Measurements from ENCODE around the gene PEX3. TPM values are rescaled to one million over a fixed set of nuclear protein-coding genes. Genes with fewer than 3 reads are reported as not detected.

The PEX3 gene
- 10 to 100 TPM; 12.2 to 19.9 (median 16.9) TPM for total RNA-seq
- total RNA-seq (2013) = 22.5 TPM
- 6.6 to 35.0 (median 18.7) reads per million in 29 experiments for total RNA-seq

GRCh38 chr6:143450453-143451371 lies at the start of gene PEX3, which contains the start of gene ADAT2:
PEX3 (plus strand) TSS chr6:143450805; CDS start chr6:143451043, 238 bp downstream.
ADAT2 (minus strand) TSS chr6:143450695; CDS start chr6:143450658, 37 bp downstream.
- H3K27me3 ChIP-seq (replicated peaks in 1 of 2; ENCODE audit: control insufficient read depth in 2 of 2, extremely low read depth in 1 of 2, insufficient read depth in 2 of 2, low read length in 1 of 2) = no peaks in the 10 kb centered on the region
- ATAC-seq (replicated peaks in 1 of 4) = peak; percentile 92 to 98 (median 96)
- Mint-ChIP-seq H3K4me3 (peak within 1 kb of the TSS; percentile 96 to 100 (median 99)), H3K27me3 (no peaks in the 10 kb centered on the region), H3K9me3 (no peaks in the 10 kb centered on the region), H3K27ac (peak within 1 kb of the TSS; percentile 98), H3K36me3 (peaks cover 13% of the 10 kb centered on the region), H3K4me1 (peaks cover 53 to 59% (median 55%) of the 10 kb centered on the region in 3 donors)
- H3K9me3 ChIP-seq = no peaks in the 10 kb centered on the region
- peak within 1 kb of the TSS; percentile 76 for H3K27ac ChIP-seq (ENCODE audit: low read length)
- POLR2A ChIA-PET = interaction anchor here (0.6 to 1.2 kb wide), 7 partner anchors 17 to 1279 kb away, joined by 3 to 9 read pairs (median 3); no protein-coding TSS in a partner anchor
- DNase-seq = peak; percentile 86 to 96 (median 90)
- H3K4me1 ChIP-seq (ENCODE audit: control insufficient read depth in 1 of 2, extremely low read depth in 1 of 2, insufficient read depth in 2 of 2, low read length in 2 of 2) = peaks cover 7 to 12% of the 10 kb centered on the region in 2 experiments
- CTCF ChIA-PET = interaction anchor here in 1 of 2 donors (0.7 to 1.4 kb wide), 6 partner anchors 23 to 976 kb away, joined by 3 to 5 read pairs (median 4); partner anchors contain the start of gene LTV1
- H3K4me3 ChIP-seq (ENCODE audit: control insufficient read depth in 1 of 2, extremely low read depth in 1 of 2, low read length in 1 of 2) = peak within 1 kb of the TSS; percentile 90 to 94
- peaks cover 0 to 4% of the 10 kb centered on the region in 2 donors for H3K36me3 ChIP-seq (ENCODE audit: control insufficient read depth in 2 of 2, extremely low read depth in 1 of 2, insufficient read depth in 1 of 2, low read length in 1 of 2)
- 0% methylated on average over 34 of the region's 56 CpGs for WGBS (ENCODE audit: insufficient coverage)

- Mint-ChIP-seq H3K9me3 (no peaks in the 10 kb centered on the region), H3K4me1 (peaks cover 24 to 43% (median 27%) of the 10 kb centered on the region in 3 donors), H3K27ac (peak overlapping the region; percentile 11 to 39), H3K36me3 (no peaks in the 10 kb centered on the region), H3K27me3 (no peaks in the 10 kb centered on the region), H3K4me3 (peak overlapping the region in 1 of 3 donors; percentile 16)
- DNase-seq (no peak), ATAC-seq (replicated peaks in 1 of 4) (no peak)
- H3K27me3 ChIP-seq (replicated peaks in 1 of 2; ENCODE audit: control insufficient read depth in 2 of 2, extremely low read depth in 1 of 2, insufficient read depth in 2 of 2, low read length in 1 of 2) = peaks cover 0 to 3% of the 10 kb centered on the region in 2 experiments
- ChIA-PET CTCF (interaction anchor here in 1 of 2 donors (0.7 to 1.4 kb wide), 2 partner anchors 26 to 327 kb away, joined by 3 to 4 read pairs; no protein-coding TSS in a partner anchor), POLR2A (interaction anchor here (0.6 to 1.1 kb wide), 4 partner anchors 8 to 759 kb away, joined by 3 to 4 read pairs (median 3); no protein-coding TSS in a partner anchor)
- peaks cover 12 to 33% of the 10 kb centered on the region in 2 experiments for H3K4me1 ChIP-seq (ENCODE audit: control insufficient read depth in 1 of 2, extremely low read depth in 1 of 2, insufficient read depth in 2 of 2, low read length in 2 of 2)
- WGBS (ENCODE audit: insufficient coverage) = 70% methylated on average over 1 of the region's 1 CpG
- no peaks in the 10 kb centered on the region for H3K9me3 ChIP-seq
- H3K4me3 ChIP-seq (ENCODE audit: control insufficient read depth in 1 of 2, extremely low read depth in 1 of 2, low read length in 1 of 2) = no peak overlapping the region
- no peak overlapping the region for H3K27ac ChIP-seq (ENCODE audit: low read length)
- no peaks in the 10 kb centered on the region for H3K36me3 ChIP-seq (ENCODE audit: control insufficient read depth in 2 of 2, extremely low read depth in 1 of 2, insufficient read depth in 1 of 2, low read length in 1 of 2)
These were observed 49.5 kb upstream of the PEX3 start for GRCh38 chr6:143401068-143401446.

GRCh38 chr6:143401636-143402370 lies 48.8 kb upstream of the PEX3 start:
- H3K4me1 ChIP-seq (ENCODE audit: control insufficient read depth in 1 of 2, extremely low read depth in 1 of 2, insufficient read depth in 2 of 2, low read length in 2 of 2) = peaks cover 12 to 25% of the 10 kb centered on the region in 2 experiments
- 100% methylated on average over 1 of the region's 5 CpGs for WGBS (ENCODE audit: insufficient coverage)
- no peak for DNase-seq
- H3K9me3 ChIP-seq = no peaks in the 10 kb centered on the region
- H3K36me3 ChIP-seq (ENCODE audit: control insufficient read depth in 2 of 2, extremely low read depth in 1 of 2, insufficient read depth in 1 of 2, low read length in 1 of 2) = no peaks in the 10 kb centered on the region
- Mint-ChIP-seq H3K27me3 (no peaks in the 10 kb centered on the region), H3K36me3 (no peaks in the 10 kb centered on the region), H3K4me3 (no peak overlapping the region), H3K27ac (no peak overlapping the region), H3K9me3 (no peaks in the 10 kb centered on the region), H3K4me1 (peaks cover 24 to 39% (median 27%) of the 10 kb centered on the region in 3 donors)
- ATAC-seq (replicated peaks in 1 of 4) = no peak
- H3K27ac ChIP-seq (ENCODE audit: low read length) = no peak overlapping the region
- peaks cover 0 to 3% of the 10 kb centered on the region in 2 experiments for H3K27me3 ChIP-seq (replicated peaks in 1 of 2; ENCODE audit: control insufficient read depth in 2 of 2, extremely low read depth in 1 of 2, insufficient read depth in 2 of 2, low read length in 1 of 2)
- CTCF ChIA-PET = interaction anchor here in 1 of 2 donors (1.4 kb wide), 1 partner anchor 25 kb away, joined by 4 read pairs; no protein-coding TSS in a partner anchor
- no peak overlapping the region for H3K4me3 ChIP-seq (ENCODE audit: control insufficient read depth in 1 of 2, extremely low read depth in 1 of 2, low read length in 1 of 2)
- POLR2A ChIA-PET = interaction anchor here (0.6 to 1.1 kb wide), 3 partner anchors 10 to 50 kb away, joined by 3 to 6 read pairs (median 3); no protein-coding TSS in a partner anchor

GRCh38 chr6:143402721-143403336 lies 47.8 kb upstream of the PEX3 start:
- Histone ChIP-seq H3K9me3 (no peaks in the 10 kb centered on the region), H3K36me3 (ENCODE audit: control insufficient read depth in 2 of 2, extremely low read depth in 1 of 2, insufficient read depth in 1 of 2, low read length in 1 of 2) (no peaks in the 10 kb centered on the region), H3K27ac (ENCODE audit: low read length) (no peak overlapping the region), H3K27me3 (replicated peaks in 1 of 2; ENCODE audit: control insufficient read depth in 2 of 2, extremely low read depth in 1 of 2, insufficient read depth in 2 of 2, low read length in 1 of 2) (peaks cover 0 to 3% of the 10 kb centered on the region in 2 experiments), H3K4me3 (ENCODE audit: control insufficient read depth in 1 of 2, extremely low read depth in 1 of 2, low read length in 1 of 2) (no peak overlapping the region), H3K4me1 (ENCODE audit: control insufficient read depth in 1 of 2, extremely low read depth in 1 of 2, insufficient read depth in 2 of 2, low read length in 2 of 2) (peaks cover 12 to 15% of the 10 kb centered on the region in 2 experiments)
- H3K36me3 Mint-ChIP-seq = no peaks in the 10 kb centered on the region
- no peak overlapping the region for H3K4me3 Mint-ChIP-seq
- H3K27me3 Mint-ChIP-seq = peaks cover 0 to 3% of the 10 kb centered on the region in 2 donors
- CTCF ChIA-PET = interaction anchor here in 1 of 2 donors (0.7 kb wide), 1 partner anchor 520 kb away, joined by 3 read pairs; no protein-coding TSS in a partner anchor
- H3K4me1 Mint-ChIP-seq = peaks cover 22 to 33% (median 24%) of the 10 kb centered on the region in 3 donors
- H3K27ac Mint-ChIP-seq = no peak overlapping the region
- no peak for DNase-seq
- 97% methylated on average over 5 of the region's 7 CpGs for WGBS (ENCODE audit: insufficient coverage)
- no peak for ATAC-seq (replicated peaks in 1 of 4)
- POLR2A ChIA-PET = no interaction called here
- no peaks in the 10 kb centered on the region for H3K9me3 Mint-ChIP-seq

GRCh38 chr6:143405373-143406154 lies 45.0 kb upstream of the PEX3 start:
- Mint-ChIP-seq H3K27ac (no peak overlapping the region), H3K36me3 (no peaks in the 10 kb centered on the region), H3K4me1 (peaks cover 12 to 15% (median 13%) of the 10 kb centered on the region in 3 donors), H3K9me3 (no peaks in the 10 kb centered on the region), H3K4me3 (no peak overlapping the region), H3K27me3 (peaks cover 0 to 3% of the 10 kb centered on the region in 2 donors)
- POLR2A ChIA-PET = no interaction called here
- CTCF ChIA-PET = interaction anchor here in 1 of 2 donors (1.0 kb wide), 1 partner anchor 8 kb away, joined by 3 read pairs; no protein-coding TSS in a partner anchor
- Histone ChIP-seq H3K27me3 (replicated peaks in 1 of 2; ENCODE audit: control insufficient read depth in 2 of 2, extremely low read depth in 1 of 2, insufficient read depth in 2 of 2, low read length in 1 of 2) (peaks cover 0 to 3% of the 10 kb centered on the region in 2 experiments), H3K4me1 (ENCODE audit: control insufficient read depth in 1 of 2, extremely low read depth in 1 of 2, insufficient read depth in 2 of 2, low read length in 2 of 2) (peaks cover 8 to 9% of the 10 kb centered on the region in 2 experiments), H3K36me3 (ENCODE audit: control insufficient read depth in 2 of 2, extremely low read depth in 1 of 2, insufficient read depth in 1 of 2, low read length in 1 of 2) (no peaks in the 10 kb centered on the region), H3K27ac (ENCODE audit: low read length) (no peak overlapping the region), H3K4me3 (ENCODE audit: control insufficient read depth in 1 of 2, extremely low read depth in 1 of 2, low read length in 1 of 2) (no peak overlapping the region), H3K9me3 (no peaks in the 10 kb centered on the region)
- no peak for ATAC-seq (replicated peaks in 1 of 4)
- DNase-seq = no peak
- WGBS (ENCODE audit: insufficient coverage) = 75% methylated on average over 3 of the region's 9 CpGs

All from T-cell (primary cell).